ENCODE measurements around the gene KMT2D.

Gene KMT2D

GRCh38 chr12:49037111-49037946 is 23.3 kb downstream of the KMT2D start:
- no peak for DNase-seq (ENCODE audit: low read depth in 2 of 2)
- no peak for TF ChIP-seq CTCF (IDR thresholded peaks at IDR 0.05; ENCODE audit: low read depth, low read length)
- H3K4me3 ChIP-seq (replicated peaks in 1 of 2; ENCODE audit: low read depth in 2 of 2, low read length in 2 of 2) = no peak overlapping the region

- no peak for TF ChIP-seq CTCF (IDR thresholded peaks at IDR 0.05; ENCODE audit: low read depth, low read length)
- DNase-seq (ENCODE audit: low read depth in 2 of 2) = no peak
- H3K4me3 ChIP-seq (replicated peaks in 1 of 2; ENCODE audit: low read depth in 2 of 2, low read length in 2 of 2) = no peak overlapping the region
Observed at GRCh38 chr12:49036029-49036428, 24.6 kb downstream of the KMT2D start.

- no peak for TF ChIP-seq CTCF (IDR thresholded peaks at IDR 0.05; ENCODE audit: low read depth, low read length)
Observed at GRCh38 chr12:49034286-49034622, 26.3 kb downstream of the KMT2D start.

GRCh38 chr12:49033611-49034285 is 26.8 kb downstream of the KMT2D start:
- TF ChIP-seq CTCF (IDR thresholded peaks at IDR 0.05; ENCODE audit: low read depth, low read length) = no peak
- DNase-seq (ENCODE audit: low read depth in 2 of 2) = no peak
- H3K4me3 ChIP-seq (replicated peaks in 1 of 2; ENCODE audit: low read depth in 2 of 2, low read length in 2 of 2) = no peak overlapping the region

More at GRCh38 chr12:49034286-49034622, 26.3 kb downstream of the KMT2D start:
- H3K4me3 ChIP-seq (replicated peaks in 1 of 2; ENCODE audit: low read depth in 2 of 2, low read length in 2 of 2) = no peak overlapping the region
- DNase-seq (ENCODE audit: low read depth in 2 of 2) = no peak

GRCh38 chr12:49032679-49033447 is 27.7 kb downstream of the KMT2D start:
- DNase-seq (ENCODE audit: low read depth in 2 of 2) = no peak
- no peak for TF ChIP-seq CTCF (IDR thresholded peaks at IDR 0.05; ENCODE audit: low read depth, low read length)
- H3K4me3 ChIP-seq (replicated peaks in 1 of 2; ENCODE audit: low read depth in 2 of 2, low read length in 2 of 2) = no peak overlapping the region

GRCh38 chr12:49032276-49032675 is 28.3 kb downstream of the KMT2D start:
- no peak for DNase-seq (ENCODE audit: low read depth in 2 of 2)
- TF ChIP-seq CTCF (IDR thresholded peaks at IDR 0.05; ENCODE audit: low read depth, low read length) = no peak
- H3K4me3 ChIP-seq (replicated peaks in 1 of 2; ENCODE audit: low read depth in 2 of 2, low read length in 2 of 2) = no peak overlapping the region
